ENCODE results near the gene ZBTB40. TPM values are rescaled to one million over a fixed set of nuclear protein-coding genes. Genes with fewer than 3 reads are reported as not detected.

Gene ZBTB40
- total RNA-seq, 1 experiment from 2014 or later, result 19.5 TPM

DNA sequence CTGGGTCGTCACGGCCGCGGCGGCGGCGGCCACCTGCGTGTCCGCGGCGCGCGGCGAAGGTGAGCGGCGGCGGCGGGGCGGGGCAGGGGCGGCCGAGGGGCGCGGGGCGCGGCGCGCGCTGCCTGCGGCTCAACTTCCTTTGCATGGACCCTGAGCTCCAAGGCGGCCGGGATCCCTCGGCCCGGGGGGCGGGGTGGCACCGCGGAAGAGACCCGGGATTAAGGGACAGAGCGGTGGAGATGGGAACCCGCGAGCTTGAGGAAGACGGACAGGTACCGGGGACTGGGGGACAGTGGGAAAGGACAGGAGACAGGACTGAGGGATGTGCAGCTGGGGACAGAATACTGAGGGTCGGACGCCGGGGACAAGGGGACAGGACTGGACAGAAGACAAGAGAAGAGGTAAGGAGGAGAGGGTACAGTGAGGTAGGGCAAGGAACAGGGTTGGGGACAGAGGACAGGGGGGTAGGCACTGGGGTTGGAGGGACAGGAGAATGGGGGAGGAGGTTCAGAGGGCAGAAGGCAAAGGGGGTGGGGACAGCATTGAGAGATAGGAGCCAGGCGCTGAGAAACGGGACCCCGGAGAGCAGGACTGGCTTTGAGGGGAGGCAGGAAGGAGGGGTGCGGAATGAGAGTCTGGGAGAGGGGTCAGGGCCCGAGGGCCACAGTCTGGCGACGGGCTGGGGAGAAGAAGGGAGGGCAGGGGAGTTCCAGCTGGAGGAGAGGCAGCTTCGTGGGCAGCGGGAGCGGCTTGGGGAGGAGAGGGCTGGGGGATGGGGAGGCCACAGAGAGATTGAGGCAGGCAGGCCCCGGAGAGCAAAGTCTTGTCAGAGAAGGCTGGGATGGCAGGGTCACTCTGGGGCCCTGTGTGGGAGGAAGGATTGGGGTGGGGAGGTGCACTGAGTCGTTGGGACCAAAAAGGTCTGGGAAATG, 112.3 kb downstream of the ZBTB40 start:
- H3K9me2 ChIP-seq (ENCODE audit: insufficient read depth), result no peaks in the 10 kb centered on the region
- H3K27me3 ChIP-seq (ENCODE audit: insufficient read depth, low read length), result peaks cover 7% of the 10 kb centered on the region; the same call in 1 of the 2 replicates
- TF ChIP-seq, protein P1, sequence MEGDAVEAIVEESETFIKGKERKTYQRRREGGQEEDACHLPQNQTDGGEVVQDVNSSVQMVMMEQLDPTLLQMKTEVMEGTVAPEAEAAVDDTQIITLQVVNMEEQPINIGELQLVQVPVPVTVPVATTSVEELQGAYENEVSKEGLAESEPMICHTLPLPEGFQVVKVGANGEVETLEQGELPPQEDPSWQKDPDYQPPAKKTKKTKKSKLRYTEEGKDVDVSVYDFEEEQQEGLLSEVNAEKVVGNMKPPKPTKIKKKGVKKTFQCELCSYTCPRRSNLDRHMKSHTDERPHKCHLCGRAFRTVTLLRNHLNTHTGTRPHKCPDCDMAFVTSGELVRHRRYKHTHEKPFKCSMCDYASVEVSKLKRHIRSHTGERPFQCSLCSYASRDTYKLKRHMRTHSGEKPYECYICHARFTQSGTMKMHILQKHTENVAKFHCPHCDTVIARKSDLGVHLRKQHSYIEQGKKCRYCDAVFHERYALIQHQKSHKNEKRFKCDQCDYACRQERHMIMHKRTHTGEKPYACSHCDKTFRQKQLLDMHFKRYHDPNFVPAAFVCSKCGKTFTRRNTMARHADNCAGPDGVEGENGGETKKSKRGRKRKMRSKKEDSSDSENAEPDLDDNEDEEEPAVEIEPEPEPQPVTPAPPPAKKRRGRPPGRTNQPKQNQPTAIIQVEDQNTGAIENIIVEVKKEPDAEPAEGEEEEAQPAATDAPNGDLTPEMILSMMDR (IDR thresholded peaks at IDR 0.05 in 2 of 3, conservative IDR thresholded peaks at IDR 0.05 in 1 of 3; ENCODE audit: borderline replicate concordance in 1 of 3, insufficient read depth in 1 of 3, low read depth in 2 of 3, low read length in 2 of 3), result no peak
- ChIA-PET RAD21 (ENCODE audit: low non-redundant PET in 1 of 2, low total read pairs in 2 of 2, uncharacterized antibody in 2 of 2, unreplicated experiment in 2 of 2) (no interaction called here), POLR2A (no interaction called here), CTCF (no interaction called here)
- no peak overlapping the region for H3K4me3 ChIP-seq (replicated peaks in 1 of 2; ENCODE audit: low read depth in 1 of 2, low read length in 2 of 2)
- DNase-seq (ENCODE audit: low read depth, low spot score), result no peak
- intact Hi-C loops (cut with micrococcal nuclease), result no loop called here
- H3K4me1 ChIP-seq (ENCODE audit: control insufficient read depth in 1 of 2, insufficient read depth in 2 of 2, low read length in 2 of 2), result no peaks in the 10 kb centered on the region
- BruUV-seq (replicated peaks), result no TSS peak
- ATAC-seq, result no peak
- H3K9ac ChIP-seq (ENCODE audit: low read length), result no peak overlapping the region
- H4K20me1 ChIP-seq (ENCODE audit: insufficient read depth), result no peaks in the 10 kb centered on the region
- H2AFZ ChIP-seq (ENCODE audit: low read depth, low read length, poor library complexity, severe bottlenecking), result no peak overlapping the region
- H3K79me2 ChIP-seq (ENCODE audit: insufficient read depth, low read length), result no peaks in the 10 kb centered on the region
- H3K36me3 ChIP-seq (ENCODE audit: control insufficient read depth in 1 of 2, insufficient read depth in 2 of 2, low read length in 2 of 2), result no peaks in the 10 kb centered on the region
- no peak overlapping the region for H3K27ac ChIP-seq (ENCODE audit: low read depth, low read length)
- no peaks in the 10 kb centered on the region for H3K9me3 ChIP-seq (ENCODE audit: control insufficient read depth in 1 of 2, insufficient read depth in 1 of 2, low read depth in 1 of 2, low read length in 2 of 2)
- no peak overlapping the region for H3K4me2 ChIP-seq (ENCODE audit: low read length)

DNA sequence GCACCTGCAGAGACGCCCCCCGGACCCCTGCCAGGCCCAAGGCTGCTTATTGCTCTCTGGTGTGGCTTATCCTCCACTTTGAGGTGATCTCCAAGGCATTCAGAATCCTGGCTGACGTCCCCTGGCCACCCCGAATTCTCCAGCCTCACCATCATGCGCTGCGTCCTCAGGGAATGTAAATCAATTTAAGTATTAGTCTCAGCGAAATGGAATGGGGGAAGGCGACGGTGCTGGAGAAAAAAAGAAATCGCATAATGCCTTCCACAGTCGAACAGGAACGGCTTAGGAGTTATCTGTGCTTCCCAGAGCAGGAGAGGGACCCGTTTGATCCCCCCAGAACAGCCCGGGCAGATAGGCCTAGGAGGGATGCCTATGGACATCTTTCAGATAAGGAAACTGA, 114.5 kb downstream of the ZBTB40 start:
- Histone ChIP-seq H3K79me2 (ENCODE audit: insufficient read depth, low read length) (no peaks in the 10 kb centered on the region), H3K27ac (ENCODE audit: low read depth, low read length) (no peak overlapping the region), H3K36me3 (ENCODE audit: control insufficient read depth in 1 of 2, insufficient read depth in 2 of 2, low read length in 2 of 2) (no peaks in the 10 kb centered on the region), H3K9me3 (ENCODE audit: control insufficient read depth in 1 of 2, insufficient read depth in 1 of 2, low read depth in 1 of 2, low read length in 2 of 2) (no peaks in the 10 kb centered on the region), H4K20me1 (ENCODE audit: insufficient read depth) (no peaks in the 10 kb centered on the region), H3K4me1 (ENCODE audit: control insufficient read depth in 1 of 2, insufficient read depth in 2 of 2, low read length in 2 of 2) (no peaks in the 10 kb centered on the region), H3K4me2 (ENCODE audit: low read length) (no peak overlapping the region), H3K27me3 (ENCODE audit: insufficient read depth, low read length) (peaks cover 7% of the 10 kb centered on the region; the same call in 1 of the 2 replicates), H2AFZ (ENCODE audit: low read depth, low read length, poor library complexity, severe bottlenecking) (no peak overlapping the region), H3K4me3 (replicated peaks in 1 of 2; ENCODE audit: low read depth in 1 of 2, low read length in 2 of 2) (no peak overlapping the region), H3K9ac (ENCODE audit: low read length) (no peak overlapping the region), H3K9me2 (ENCODE audit: insufficient read depth) (no peaks in the 10 kb centered on the region)
- ChIA-PET CTCF (no interaction called here), POLR2A (no interaction called here), RAD21 (ENCODE audit: low non-redundant PET in 1 of 2, low total read pairs in 2 of 2, uncharacterized antibody in 2 of 2, unreplicated experiment in 2 of 2) (no interaction called here)
- intact Hi-C loops (cut with micrococcal nuclease), result no loop called here
- no TSS peak for BruUV-seq (replicated peaks)
- ATAC-seq (no peak), DNase-seq (ENCODE audit: low read depth, low spot score) (no peak)
- TF ChIP-seq CEBPB (IDR thresholded peaks at IDR 0.05; ENCODE audit: low read depth), result no peak
- no peak for TF ChIP-seq TCF7L2 (IDR thresholded peaks at IDR 0.05; ENCODE audit: borderline replicate concordance, extremely low read depth, insufficient read depth, insufficient read length)
- TF ChIP-seq, protein P2, sequence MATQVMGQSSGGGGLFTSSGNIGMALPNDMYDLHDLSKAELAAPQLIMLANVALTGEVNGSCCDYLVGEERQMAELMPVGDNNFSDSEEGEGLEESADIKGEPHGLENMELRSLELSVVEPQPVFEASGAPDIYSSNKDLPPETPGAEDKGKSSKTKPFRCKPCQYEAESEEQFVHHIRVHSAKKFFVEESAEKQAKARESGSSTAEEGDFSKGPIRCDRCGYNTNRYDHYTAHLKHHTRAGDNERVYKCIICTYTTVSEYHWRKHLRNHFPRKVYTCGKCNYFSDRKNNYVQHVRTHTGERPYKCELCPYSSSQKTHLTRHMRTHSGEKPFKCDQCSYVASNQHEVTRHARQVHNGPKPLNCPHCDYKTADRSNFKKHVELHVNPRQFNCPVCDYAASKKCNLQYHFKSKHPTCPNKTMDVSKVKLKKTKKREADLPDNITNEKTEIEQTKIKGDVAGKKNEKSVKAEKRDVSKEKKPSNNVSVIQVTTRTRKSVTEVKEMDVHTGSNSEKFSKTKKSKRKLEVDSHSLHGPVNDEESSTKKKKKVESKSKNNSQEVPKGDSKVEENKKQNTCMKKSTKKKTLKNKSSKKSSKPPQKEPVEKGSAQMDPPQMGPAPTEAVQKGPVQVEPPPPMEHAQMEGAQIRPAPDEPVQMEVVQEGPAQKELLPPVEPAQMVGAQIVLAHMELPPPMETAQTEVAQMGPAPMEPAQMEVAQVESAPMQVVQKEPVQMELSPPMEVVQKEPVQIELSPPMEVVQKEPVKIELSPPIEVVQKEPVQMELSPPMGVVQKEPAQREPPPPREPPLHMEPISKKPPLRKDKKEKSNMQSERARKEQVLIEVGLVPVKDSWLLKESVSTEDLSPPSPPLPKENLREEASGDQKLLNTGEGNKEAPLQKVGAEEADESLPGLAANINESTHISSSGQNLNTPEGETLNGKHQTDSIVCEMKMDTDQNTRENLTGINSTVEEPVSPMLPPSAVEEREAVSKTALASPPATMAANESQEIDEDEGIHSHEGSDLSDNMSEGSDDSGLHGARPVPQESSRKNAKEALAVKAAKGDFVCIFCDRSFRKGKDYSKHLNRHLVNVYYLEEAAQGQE (IDR thresholded peaks at IDR 0.05; ENCODE audit: low read depth), result no peak
- TF ChIP-seq RAD21 (IDR thresholded peaks at IDR 0.05; ENCODE audit: low read depth), result no peak
- TF ChIP-seq JUND (IDR thresholded peaks at IDR 0.05), result no peak
- TF ChIP-seq, protein P3, sequence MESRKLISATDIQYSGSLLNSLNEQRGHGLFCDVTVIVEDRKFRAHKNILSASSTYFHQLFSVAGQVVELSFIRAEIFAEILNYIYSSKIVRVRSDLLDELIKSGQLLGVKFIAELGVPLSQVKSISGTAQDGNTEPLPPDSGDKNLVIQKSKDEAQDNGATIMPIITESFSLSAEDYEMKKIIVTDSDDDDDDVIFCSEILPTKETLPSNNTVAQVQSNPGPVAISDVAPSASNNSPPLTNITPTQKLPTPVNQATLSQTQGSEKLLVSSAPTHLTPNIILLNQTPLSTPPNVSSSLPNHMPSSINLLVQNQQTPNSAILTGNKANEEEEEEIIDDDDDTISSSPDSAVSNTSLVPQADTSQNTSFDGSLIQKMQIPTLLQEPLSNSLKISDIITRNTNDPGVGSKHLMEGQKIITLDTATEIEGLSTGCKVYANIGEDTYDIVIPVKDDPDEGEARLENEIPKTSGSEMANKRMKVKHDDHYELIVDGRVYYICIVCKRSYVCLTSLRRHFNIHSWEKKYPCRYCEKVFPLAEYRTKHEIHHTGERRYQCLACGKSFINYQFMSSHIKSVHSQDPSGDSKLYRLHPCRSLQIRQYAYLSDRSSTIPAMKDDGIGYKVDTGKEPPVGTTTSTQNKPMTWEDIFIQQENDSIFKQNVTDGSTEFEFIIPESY (IDR thresholded peaks at IDR 0.05; ENCODE audit: extremely low read depth, insufficient replicate concordance, low read length), result no peak
- no peak for TF ChIP-seq YY1 (IDR thresholded peaks at IDR 0.05; ENCODE audit: extremely low read depth, insufficient replicate concordance, low read depth, low read length)
- TF ChIP-seq, protein P4, sequence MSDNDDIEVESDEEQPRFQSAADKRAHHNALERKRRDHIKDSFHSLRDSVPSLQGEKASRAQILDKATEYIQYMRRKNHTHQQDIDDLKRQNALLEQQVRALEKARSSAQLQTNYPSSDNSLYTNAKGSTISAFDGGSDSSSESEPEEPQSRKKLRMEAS (IDR thresholded peaks at IDR 0.05), result no peak

Data from HCT116 (cell line).